Fibroblast of mammary gland (primary cell): ENCODE measurements around the gene BCL7B.
"Not testable (repeated sequence)": the region's sequence is repeated elsewhere in the genome, so short reads cannot be mapped to it uniquely, and the experiment has no call there.

ENCODE experiments used
- DNase-seq: peaks from one replicate; pipeline ENCODE4 v3.0.0-alpha.2; 2010; ENCODE audit warnings: low read depth
- H3K4me3 ChIP-seq: 2 replicates; pipeline ENCODE4 v1.5.1; 2011; ENCODE audit warnings: low read depth, mild to moderate bottlenecking, low read length, moderate library complexity; ENCODE audit not compliant: control insufficient read depth
- TF ChIP-seq, protein P1 (sequence below): conservative IDR thresholded peaks from 2 replicates; pipeline ENCODE4 v1.5.1; 2011; ENCODE audit warnings: low read depth, low read length, inconsistent platforms; ENCODE audit not compliant: control insufficient read depth, insufficient read depth

Gene BCL7B

DNA sequence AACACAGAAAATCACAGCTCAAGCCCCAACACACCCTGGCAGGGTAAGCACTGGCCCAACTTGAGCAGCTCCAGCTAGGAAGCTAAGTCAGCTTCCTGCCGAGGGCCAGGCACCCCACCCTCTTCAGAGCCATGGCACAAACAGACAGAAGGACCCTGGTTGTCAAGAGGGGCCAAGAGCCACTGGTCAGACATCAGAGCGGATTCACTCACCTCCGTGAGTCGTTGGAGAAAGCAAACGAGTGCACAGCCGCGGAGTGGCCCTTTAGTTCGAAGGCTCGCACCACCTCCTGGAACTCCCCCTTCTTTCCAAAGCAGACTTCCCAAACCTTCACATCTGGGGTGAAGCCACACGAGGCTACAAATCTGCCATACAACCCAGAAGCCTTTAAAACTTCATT, 13.5 kb upstream of the BCL7B start:
- H3K4me3 ChIP-seq: no peak overlapping the region
- TF ChIP-seq, protein P1, sequence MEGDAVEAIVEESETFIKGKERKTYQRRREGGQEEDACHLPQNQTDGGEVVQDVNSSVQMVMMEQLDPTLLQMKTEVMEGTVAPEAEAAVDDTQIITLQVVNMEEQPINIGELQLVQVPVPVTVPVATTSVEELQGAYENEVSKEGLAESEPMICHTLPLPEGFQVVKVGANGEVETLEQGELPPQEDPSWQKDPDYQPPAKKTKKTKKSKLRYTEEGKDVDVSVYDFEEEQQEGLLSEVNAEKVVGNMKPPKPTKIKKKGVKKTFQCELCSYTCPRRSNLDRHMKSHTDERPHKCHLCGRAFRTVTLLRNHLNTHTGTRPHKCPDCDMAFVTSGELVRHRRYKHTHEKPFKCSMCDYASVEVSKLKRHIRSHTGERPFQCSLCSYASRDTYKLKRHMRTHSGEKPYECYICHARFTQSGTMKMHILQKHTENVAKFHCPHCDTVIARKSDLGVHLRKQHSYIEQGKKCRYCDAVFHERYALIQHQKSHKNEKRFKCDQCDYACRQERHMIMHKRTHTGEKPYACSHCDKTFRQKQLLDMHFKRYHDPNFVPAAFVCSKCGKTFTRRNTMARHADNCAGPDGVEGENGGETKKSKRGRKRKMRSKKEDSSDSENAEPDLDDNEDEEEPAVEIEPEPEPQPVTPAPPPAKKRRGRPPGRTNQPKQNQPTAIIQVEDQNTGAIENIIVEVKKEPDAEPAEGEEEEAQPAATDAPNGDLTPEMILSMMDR: no peak
- no peak for DNase-seq

DNA sequence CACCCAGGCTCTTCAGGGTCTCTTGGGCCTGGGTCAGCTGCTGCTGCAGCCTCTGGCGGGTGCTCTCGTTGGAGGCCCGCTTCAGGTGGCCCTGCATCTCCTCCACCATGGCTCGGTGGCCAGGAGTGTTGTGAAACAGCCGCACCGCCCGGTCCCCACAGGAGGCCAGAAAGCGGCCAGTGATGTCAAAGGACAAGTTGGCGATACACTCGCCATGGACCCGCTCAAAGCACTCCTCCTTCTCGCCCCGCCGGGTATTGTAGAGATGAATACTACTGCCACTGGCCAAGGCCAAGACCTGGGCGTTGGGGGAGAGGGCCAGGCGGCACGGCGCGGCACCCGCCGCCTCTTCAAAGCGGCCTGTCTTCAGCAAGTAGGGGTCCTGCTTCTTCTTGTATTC, 13.0 kb upstream of the BCL7B start:
- TF ChIP-seq, protein P1: no peak
- no peak for DNase-seq
- no peak overlapping the region for H3K4me3 ChIP-seq

DNA sequence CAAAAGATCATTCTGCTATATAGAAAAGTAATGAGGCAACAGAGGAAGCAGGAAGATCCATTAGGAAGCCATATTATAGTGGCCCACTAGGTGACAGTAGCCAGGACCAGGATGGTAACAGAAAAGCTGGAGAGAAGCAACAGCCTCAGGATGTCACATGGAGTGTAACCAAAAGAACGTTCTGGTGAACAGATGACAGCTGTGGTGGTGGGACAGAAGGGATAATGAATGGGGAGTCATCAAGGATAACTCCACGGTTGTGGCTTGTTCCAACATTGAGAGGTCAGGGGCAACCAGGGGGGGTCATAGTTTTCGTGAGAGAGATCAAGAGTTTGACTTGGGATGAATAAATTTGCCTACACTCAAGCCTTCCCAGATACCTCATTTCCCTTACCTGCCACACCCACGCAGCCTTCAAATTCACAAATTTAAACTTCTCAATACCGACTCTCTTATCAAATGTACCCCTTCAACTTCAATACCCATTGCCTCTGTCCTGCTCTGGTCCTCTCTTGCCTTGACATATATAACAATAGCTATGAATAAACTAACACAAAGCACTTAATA, 11.6 kb upstream of the BCL7B start:
- no peak overlapping the region for H3K4me3 ChIP-seq
- DNase-seq: no peak
- TF ChIP-seq, protein P1: no peak

DNA sequence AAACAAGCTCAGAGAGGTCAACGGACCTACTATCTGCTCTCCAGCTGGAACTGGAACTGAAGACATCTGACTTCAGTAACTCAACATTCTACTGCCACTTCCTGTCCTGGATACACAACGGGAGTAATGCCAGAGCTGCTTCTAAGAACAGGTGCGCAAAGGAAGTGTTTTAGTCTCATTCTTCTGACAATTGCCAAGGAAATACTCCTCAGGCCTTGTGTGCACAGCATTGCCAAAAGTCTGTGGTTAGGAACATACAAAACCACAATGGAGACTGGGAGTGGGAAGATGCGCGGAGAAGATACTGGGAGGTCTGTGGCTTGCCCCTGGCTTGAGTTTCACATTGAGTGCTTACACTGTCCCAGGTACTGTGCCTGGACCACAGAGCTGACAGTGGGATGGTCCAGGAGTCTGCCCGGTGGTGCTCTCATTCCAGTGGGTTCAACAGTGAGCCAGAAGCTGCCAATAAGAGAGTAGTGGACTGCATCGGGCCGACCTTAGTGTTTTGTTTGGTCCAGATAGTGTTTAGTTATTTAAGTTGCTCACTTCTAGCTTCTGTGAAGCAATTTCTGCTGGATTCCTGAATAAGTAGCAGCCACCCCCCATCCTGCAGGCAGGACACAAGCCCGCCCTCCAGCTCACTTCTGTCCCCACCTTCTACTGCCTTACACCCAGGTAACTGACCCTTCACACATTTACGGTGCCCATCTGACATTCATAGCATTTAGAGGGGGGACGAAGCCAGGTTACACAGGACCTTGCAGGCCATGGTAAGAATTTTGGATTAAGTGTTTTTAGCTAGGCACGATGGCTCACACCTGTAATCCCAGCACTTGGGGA, 10.6 kb upstream of the BCL7B start:
- H3K4me3 ChIP-seq: no peak overlapping the region
- TF ChIP-seq, protein P1: no peak
- peak; percentile 42 for DNase-seq

DNA sequence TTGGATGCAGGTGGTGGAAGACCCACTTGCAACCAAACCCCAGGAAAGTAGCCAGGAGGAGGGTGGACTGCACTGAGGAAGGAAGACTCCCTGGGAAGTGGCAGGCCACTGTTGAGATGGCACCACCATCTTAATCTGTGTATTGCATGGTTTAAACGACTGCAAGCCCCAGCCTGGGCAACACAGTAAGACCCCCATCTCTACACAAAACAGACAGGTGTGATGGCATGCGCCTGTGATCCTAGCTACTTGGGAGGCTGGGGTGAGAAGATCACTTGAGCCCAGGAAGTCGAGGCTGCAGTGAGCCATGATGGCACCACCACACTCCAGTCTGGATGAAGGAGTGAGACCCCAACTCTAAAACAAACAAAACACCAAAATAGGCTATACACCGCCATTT, 9.7 kb upstream of the BCL7B start:
- no peak overlapping the region for H3K4me3 ChIP-seq
- TF ChIP-seq, protein P1: no peak
- no peak for DNase-seq

DNA sequence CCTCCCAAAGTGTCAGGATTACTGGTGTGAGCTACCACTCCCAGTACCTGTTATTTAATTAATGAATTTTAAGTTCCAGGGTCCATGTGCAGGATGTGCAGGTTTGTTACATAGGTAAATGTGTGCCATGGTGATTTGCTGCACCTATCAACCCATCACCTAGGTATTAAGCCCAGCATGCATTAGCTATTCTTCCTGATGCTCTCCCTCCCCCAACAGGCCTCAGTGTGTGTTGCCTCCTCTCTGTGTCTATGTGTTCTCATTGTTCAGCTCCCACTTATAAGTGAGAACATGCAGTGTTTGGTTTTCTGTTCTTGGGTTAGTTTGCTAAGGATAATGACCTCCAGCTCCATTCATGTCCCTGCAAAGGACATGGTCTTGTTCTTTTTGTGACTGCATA, 8.9 kb upstream of the BCL7B start:
- H3K4me3 ChIP-seq, DNase-seq: not testable (repeated sequence)

DNA sequence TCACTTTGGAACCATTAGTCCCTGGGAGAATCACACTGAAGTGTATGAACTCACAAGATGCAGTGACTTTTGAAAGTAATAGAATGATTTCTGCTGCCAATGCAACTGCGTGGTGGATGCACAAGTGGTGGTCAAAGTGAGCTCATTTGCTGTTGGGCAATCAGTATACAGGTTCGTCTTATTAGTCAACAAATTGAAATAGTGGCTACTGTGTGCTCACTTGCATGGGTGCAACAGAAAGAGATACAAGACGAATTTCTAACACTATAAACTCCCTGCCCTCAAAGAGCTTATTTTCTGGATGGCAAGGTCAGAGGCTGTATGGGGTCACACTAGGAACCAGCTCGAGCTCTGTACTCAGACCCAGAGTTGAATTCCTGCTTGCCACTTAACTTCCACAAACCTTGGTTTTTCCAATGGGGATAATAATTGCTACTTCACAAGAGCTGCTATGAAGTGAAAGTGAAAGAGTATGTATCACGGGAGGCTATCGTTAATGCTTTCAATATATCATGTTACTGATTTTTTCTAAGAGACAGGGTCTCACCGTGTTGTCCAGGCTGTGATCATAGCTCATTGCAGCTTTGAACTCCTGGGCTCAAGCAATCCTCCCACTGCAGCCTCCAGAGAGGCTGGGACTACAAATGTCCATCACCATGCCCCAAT, 8.3 kb upstream of the BCL7B start:
- TF ChIP-seq, protein P1: no peak
- peak; percentile 64 for DNase-seq
- H3K4me3 ChIP-seq: peak overlapping the region; percentile 12
